Measurements from ENCODE around the gene TNXB.
"Not testable (repeated sequence)": the region's sequence is repeated elsewhere in the genome, so short reads cannot be mapped to it uniquely, and the experiment has no call there.

Gene TNXB

GRCh38 chr6:32041050-32041321, 68.2 kb downstream of the TNXB start:
- not testable (repeated sequence) for H3K27ac ChIP-seq

GRCh38 chr6:32040299-32041049, 68.7 kb downstream of the TNXB start:
- H3K27ac ChIP-seq; H3K9ac ChIP-seq; H3K27me3 ChIP-seq (ENCODE audit: insufficient read depth, low read depth); H4K20me1 ChIP-seq (ENCODE audit: insufficient read depth); H3K4me3 ChIP-seq (IDR thresholded peaks at IDR 0.05; ENCODE audit: insufficient read depth, low read depth, low read length); H3K4me2 ChIP-seq; H2AFZ ChIP-seq (ENCODE audit: low read depth); H3K36me3 ChIP-seq (ENCODE audit: insufficient read depth); H3K4me1 ChIP-seq (ENCODE audit: low read depth, poor library complexity, severe bottlenecking); H3K79me2 ChIP-seq (ENCODE audit: insufficient read depth, low read depth): not testable (repeated sequence)

More at GRCh38 chr6:32041050-32041321, 68.2 kb downstream of the TNXB start:
- H3K79me2 ChIP-seq (ENCODE audit: insufficient read depth, low read depth); H3K36me3 ChIP-seq (ENCODE audit: insufficient read depth); H4K20me1 ChIP-seq (ENCODE audit: insufficient read depth); H3K4me2 ChIP-seq; H3K27me3 ChIP-seq (ENCODE audit: insufficient read depth, low read depth); H2AFZ ChIP-seq (ENCODE audit: low read depth); H3K4me3 ChIP-seq (IDR thresholded peaks at IDR 0.05; ENCODE audit: insufficient read depth, low read depth, low read length); H3K4me1 ChIP-seq (ENCODE audit: low read depth, poor library complexity, severe bottlenecking); H3K9ac ChIP-seq: not testable (repeated sequence)

GRCh38 chr6:32039321-32040274, 69.5 kb downstream of the TNXB start:
- H3K79me2 ChIP-seq (ENCODE audit: insufficient read depth, low read depth); H3K27ac ChIP-seq; H3K4me2 ChIP-seq: not testable (repeated sequence)

GRCh38 chr6:32038878-32039277, 70.3 kb downstream of the TNXB start:
- H3K4me2 ChIP-seq; H2AFZ ChIP-seq (ENCODE audit: low read depth); H3K4me1 ChIP-seq (ENCODE audit: low read depth, poor library complexity, severe bottlenecking): not testable (repeated sequence)

More at GRCh38 chr6:32039321-32040274, 69.5 kb downstream of the TNXB start:
- H2AFZ ChIP-seq (ENCODE audit: low read depth); H3K36me3 ChIP-seq (ENCODE audit: insufficient read depth); H3K4me1 ChIP-seq (ENCODE audit: low read depth, poor library complexity, severe bottlenecking); H3K9ac ChIP-seq; H3K27me3 ChIP-seq (ENCODE audit: insufficient read depth, low read depth); H4K20me1 ChIP-seq (ENCODE audit: insufficient read depth); H3K4me3 ChIP-seq (IDR thresholded peaks at IDR 0.05; ENCODE audit: insufficient read depth, low read depth, low read length): not testable (repeated sequence)

GRCh38 chr6:32037598-32038524, 71.3 kb downstream of the TNXB start, which contains the start of gene CYP21A2:
TSS of gene CYP21A2 (plus strand) at chr6:32038415. CDS start at chr6:32038423, 8 bp downstream.
- not testable (repeated sequence) for H2AFZ ChIP-seq (ENCODE audit: low read depth); H3K4me2 ChIP-seq; H3K4me1 ChIP-seq (ENCODE audit: low read depth, poor library complexity, severe bottlenecking); H3K79me2 ChIP-seq (ENCODE audit: insufficient read depth, low read depth); H3K27me3 ChIP-seq (ENCODE audit: insufficient read depth, low read depth); H3K36me3 ChIP-seq (ENCODE audit: insufficient read depth); H3K9ac ChIP-seq; H3K4me3 ChIP-seq (IDR thresholded peaks at IDR 0.05; ENCODE audit: insufficient read depth, low read depth, low read length); H4K20me1 ChIP-seq (ENCODE audit: insufficient read depth); H3K27ac ChIP-seq

More at GRCh38 chr6:32038878-32039277, 70.3 kb downstream of the TNXB start:
- H3K79me2 ChIP-seq (ENCODE audit: insufficient read depth, low read depth); H4K20me1 ChIP-seq (ENCODE audit: insufficient read depth); H3K9ac ChIP-seq; H3K4me3 ChIP-seq (IDR thresholded peaks at IDR 0.05; ENCODE audit: insufficient read depth, low read depth, low read length); H3K27me3 ChIP-seq (ENCODE audit: insufficient read depth, low read depth); H3K27ac ChIP-seq; H3K36me3 ChIP-seq (ENCODE audit: insufficient read depth): not testable (repeated sequence)

GRCh38 chr6:32037136-32037535, 72.0 kb downstream of the TNXB start:
- not testable (repeated sequence) for H3K79me2 ChIP-seq (ENCODE audit: insufficient read depth, low read depth); H2AFZ ChIP-seq (ENCODE audit: low read depth); H3K4me3 ChIP-seq (IDR thresholded peaks at IDR 0.05; ENCODE audit: insufficient read depth, low read depth, low read length); H4K20me1 ChIP-seq (ENCODE audit: insufficient read depth); H3K36me3 ChIP-seq (ENCODE audit: insufficient read depth); H3K27me3 ChIP-seq (ENCODE audit: insufficient read depth, low read depth); H3K4me1 ChIP-seq (ENCODE audit: low read depth, poor library complexity, severe bottlenecking); H3K4me2 ChIP-seq; H3K9ac ChIP-seq; H3K27ac ChIP-seq

- H3K4me2 ChIP-seq; H3K36me3 ChIP-seq (ENCODE audit: insufficient read depth); H3K27me3 ChIP-seq (ENCODE audit: insufficient read depth, low read depth); H3K27ac ChIP-seq; H3K4me3 ChIP-seq (IDR thresholded peaks at IDR 0.05; ENCODE audit: insufficient read depth, low read depth, low read length); H2AFZ ChIP-seq (ENCODE audit: low read depth); H3K79me2 ChIP-seq (ENCODE audit: insufficient read depth, low read depth); H3K9ac ChIP-seq; H4K20me1 ChIP-seq (ENCODE audit: insufficient read depth); H3K4me1 ChIP-seq (ENCODE audit: low read depth, poor library complexity, severe bottlenecking): not testable (repeated sequence)
These were observed 73.7 kb downstream of the TNXB start for GRCh38 chr6:32035283-32036013.

- H4K20me1 ChIP-seq (ENCODE audit: insufficient read depth); H3K9ac ChIP-seq; H3K27ac ChIP-seq; H3K79me2 ChIP-seq (ENCODE audit: insufficient read depth, low read depth); H3K36me3 ChIP-seq (ENCODE audit: insufficient read depth); H3K4me2 ChIP-seq; H3K4me1 ChIP-seq (ENCODE audit: low read depth, poor library complexity, severe bottlenecking); H3K27me3 ChIP-seq (ENCODE audit: insufficient read depth, low read depth); H3K4me3 ChIP-seq (IDR thresholded peaks at IDR 0.05; ENCODE audit: insufficient read depth, low read depth, low read length); H2AFZ ChIP-seq (ENCODE audit: low read depth): not testable (repeated sequence)
These were observed 79.6 kb downstream of the TNXB start for GRCh38 chr6:32029553-32029952.

GRCh38 chr6:32028631-32029030, 80.5 kb downstream of the TNXB start:
- not testable (repeated sequence) for H4K20me1 ChIP-seq (ENCODE audit: insufficient read depth); H3K9ac ChIP-seq; H3K4me3 ChIP-seq (IDR thresholded peaks at IDR 0.05; ENCODE audit: insufficient read depth, low read depth, low read length); H3K79me2 ChIP-seq (ENCODE audit: insufficient read depth, low read depth); H3K27me3 ChIP-seq (ENCODE audit: insufficient read depth, low read depth); H3K27ac ChIP-seq; H3K4me1 ChIP-seq (ENCODE audit: low read depth, poor library complexity, severe bottlenecking); H3K36me3 ChIP-seq (ENCODE audit: insufficient read depth); H3K4me2 ChIP-seq; H2AFZ ChIP-seq (ENCODE audit: low read depth)

All from KMS-11 (cell line).